WERI-Rb-1 (cell line): Measurements from ENCODE around the gene ABCA7.
A peak's percentile ranks its signal among the peaks of the same experiment; 100 is the strongest.

ENCODE experiments used
- DNase-seq: peaks from one replicate; pipeline ENCODE4 v3.0.0-alpha.2; 2020
- H3K27ac ChIP-seq: fragments of 250-450 bp; sonication (Bioruptor Pico); 2 replicates; pipeline ENCODE4 v1.5.1; 2020; ENCODE audit warnings: mild to moderate bottlenecking, moderate library complexity
- H3K27me3 ChIP-seq: fragments of 250-450 bp; sonication (Bioruptor Pico); 2 replicates; pipeline ENCODE4 v1.5.1; 2021; ENCODE audit warnings: mild to moderate bottlenecking, low read depth, moderate library complexity; ENCODE audit not compliant: insufficient read depth, severe bottlenecking
- H3K36me3 ChIP-seq: fragments of 250-450 bp; sonication (Bioruptor Pico); 2 replicates; pipeline ENCODE4 v1.5.1; 2020; ENCODE audit warnings: mild to moderate bottlenecking, moderate library complexity
- H3K4me3 ChIP-seq: 2 replicates; pipeline ENCODE4 v1.5.1; 2011; ENCODE audit warnings: low read depth, mild to moderate bottlenecking, control low read depth, low read length
- H3K9me3 ChIP-seq: fragments of 250-450 bp; sonication (Bioruptor Pico); 2 replicates; pipeline ENCODE4 v1.5.1; 2021; ENCODE audit warnings: mild to moderate bottlenecking, moderate library complexity; ENCODE audit not compliant: severe bottlenecking
- CTCF ChIP-seq: IDR thresholded peaks from 2 replicates; pipeline ENCODE4 v1.5.1; 2011; ENCODE audit warnings: low read depth, mild to moderate bottlenecking, control low read depth, inconsistent platforms, low read length

The ABCA7 gene

GRCh38 chr19:1091544-1092175, 51.8 kb downstream of the ABCA7 start:
- no peaks in the 10 kb centered on the region for H3K9me3 ChIP-seq
- no peak for TF ChIP-seq CTCF
- H3K27me3 ChIP-seq = no peaks in the 10 kb centered on the region
- peaks cover 65% of the 10 kb centered on the region for H3K36me3 ChIP-seq
- no peak overlapping the region for H3K27ac ChIP-seq
- H3K4me3 ChIP-seq = no peak overlapping the region
- DNase-seq = no peak

- H3K36me3 ChIP-seq = peaks cover 50% of the 10 kb centered on the region
Observed at GRCh38 chr19:1093330-1093729, 53.4 kb downstream of the ABCA7 start.

GRCh38 chr19:1093811-1094553, 54.1 kb downstream of the ABCA7 start:
- TF ChIP-seq CTCF = no peak
- H3K4me3 ChIP-seq = peak overlapping the region; percentile 84
- no peaks in the 10 kb centered on the region for H3K27me3 ChIP-seq
- no peak for DNase-seq
- H3K9me3 ChIP-seq = no peaks in the 10 kb centered on the region
- peaks cover 44% of the 10 kb centered on the region for H3K36me3 ChIP-seq
- H3K27ac ChIP-seq = no peak overlapping the region

More at GRCh38 chr19:1093330-1093729, 53.4 kb downstream of the ABCA7 start:
- TF ChIP-seq CTCF = no peak
- no peak for DNase-seq
- no peaks in the 10 kb centered on the region for H3K9me3 ChIP-seq
- H3K27ac ChIP-seq = no peak overlapping the region
- H3K27me3 ChIP-seq = no peaks in the 10 kb centered on the region
- H3K4me3 ChIP-seq = no peak overlapping the region

DNA sequence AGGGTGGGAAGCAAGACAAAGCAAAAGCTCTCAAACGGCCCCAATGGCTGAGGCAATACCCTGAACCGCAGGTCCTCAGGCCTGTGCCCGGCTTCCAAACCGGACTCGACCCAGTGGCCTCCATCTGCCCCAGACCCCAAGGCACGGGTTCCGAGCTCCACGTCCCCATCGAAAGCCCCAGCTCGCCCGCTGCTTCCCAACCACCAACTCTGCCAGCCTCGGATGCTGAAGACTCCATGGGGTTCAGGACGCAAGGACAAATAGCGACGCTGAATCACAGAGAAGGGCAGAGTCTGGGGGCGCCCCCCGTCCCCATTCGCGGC, 54.7 kb downstream of the ABCA7 start:
- no peaks in the 10 kb centered on the region for H3K9me3 ChIP-seq
- no peak for DNase-seq
- no peaks in the 10 kb centered on the region for H3K27me3 ChIP-seq
- peak overlapping the region; percentile 84 for H3K4me3 ChIP-seq
- peak overlapping the region; percentile 78 for H3K27ac ChIP-seq
- TF ChIP-seq CTCF = no peak
- H3K36me3 ChIP-seq = peaks cover 37% of the 10 kb centered on the region

DNA sequence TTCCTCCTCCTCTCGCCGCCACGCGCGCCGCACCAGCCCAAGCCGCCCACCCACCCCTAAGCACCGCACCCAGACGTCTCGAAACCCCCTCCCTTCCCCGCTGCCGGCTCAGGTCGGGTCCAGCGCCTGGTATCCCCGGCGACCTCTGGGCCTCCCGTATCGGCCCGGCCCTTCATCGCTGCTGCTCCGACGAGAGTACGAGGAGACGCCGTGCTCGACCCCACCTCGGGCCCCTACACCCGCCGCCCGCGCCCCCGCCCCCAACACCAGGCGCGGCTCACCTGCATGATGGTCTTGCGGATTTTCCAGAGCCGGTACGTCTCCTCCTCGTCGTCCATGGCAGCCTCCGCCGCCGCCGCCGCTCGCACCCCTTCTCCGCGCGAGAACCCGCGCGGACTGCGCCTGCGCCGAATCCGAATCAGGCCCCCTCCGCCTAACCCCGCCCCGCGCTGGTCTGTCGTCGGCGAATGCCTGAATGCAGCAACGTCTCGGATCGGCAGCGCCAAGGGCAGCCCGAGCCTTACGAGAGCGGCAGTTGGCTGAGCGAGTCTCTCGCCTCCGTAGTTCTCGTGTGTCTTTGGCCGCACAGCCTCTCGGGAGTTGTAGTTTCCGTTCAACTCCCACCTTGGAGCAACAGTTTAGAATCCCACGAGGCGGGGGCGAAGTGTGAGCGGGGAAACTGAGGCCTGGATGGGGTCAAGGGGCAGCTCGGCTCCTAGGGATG, 55.2 kb downstream of the ABCA7 start, which contains the start of gene POLR2E:
POLR2E (minus strand) TSS at position 398 of the 724 bp plus-strand sequence; CDS start at position 338, 60 bp downstream.
- Histone ChIP-seq H3K27me3 (no peaks in the 10 kb centered on the region), H3K4me3 (peak within 1 kb of the TSS; percentile 84), H3K36me3 (peaks cover 35% of the 10 kb centered on the region), H3K27ac (peak within 1 kb of the TSS; percentile 78), H3K9me3 (no peaks in the 10 kb centered on the region)
- TF ChIP-seq CTCF = no peak
- peak; percentile 96 for DNase-seq
